ENCODE measurements around the gene MED20.

DNA sequence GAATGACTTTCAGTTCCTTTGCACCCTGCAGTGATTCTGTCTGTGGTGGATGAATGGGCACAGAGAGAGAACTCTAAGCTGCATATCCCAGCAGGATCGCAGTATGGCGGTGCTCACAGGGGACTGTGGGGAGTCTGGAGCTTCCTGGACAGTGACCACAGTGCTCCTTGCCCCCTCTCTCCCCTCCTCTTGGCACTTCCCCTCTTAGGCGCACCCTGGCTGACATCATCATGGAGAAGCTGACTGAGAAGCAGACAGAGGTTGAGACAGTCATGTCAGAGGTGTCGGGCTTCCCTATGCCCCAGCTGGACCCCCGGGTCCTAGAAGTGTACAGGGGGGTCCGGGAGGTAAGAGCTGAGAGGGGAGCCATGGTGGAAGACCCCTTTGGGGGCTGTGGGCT, 9.0 kb upstream of the MED20 start:
- TF ChIP-seq, protein P1, sequence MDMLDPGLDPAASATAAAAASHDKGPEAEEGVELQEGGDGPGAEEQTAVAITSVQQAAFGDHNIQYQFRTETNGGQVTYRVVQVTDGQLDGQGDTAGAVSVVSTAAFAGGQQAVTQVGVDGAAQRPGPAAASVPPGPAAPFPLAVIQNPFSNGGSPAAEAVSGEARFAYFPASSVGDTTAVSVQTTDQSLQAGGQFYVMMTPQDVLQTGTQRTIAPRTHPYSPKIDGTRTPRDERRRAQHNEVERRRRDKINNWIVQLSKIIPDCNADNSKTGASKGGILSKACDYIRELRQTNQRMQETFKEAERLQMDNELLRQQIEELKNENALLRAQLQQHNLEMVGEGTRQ (CRISPR knock-in tag; IDR thresholded peaks at IDR 0.05): no peak
- TF ChIP-seq, protein P2, sequence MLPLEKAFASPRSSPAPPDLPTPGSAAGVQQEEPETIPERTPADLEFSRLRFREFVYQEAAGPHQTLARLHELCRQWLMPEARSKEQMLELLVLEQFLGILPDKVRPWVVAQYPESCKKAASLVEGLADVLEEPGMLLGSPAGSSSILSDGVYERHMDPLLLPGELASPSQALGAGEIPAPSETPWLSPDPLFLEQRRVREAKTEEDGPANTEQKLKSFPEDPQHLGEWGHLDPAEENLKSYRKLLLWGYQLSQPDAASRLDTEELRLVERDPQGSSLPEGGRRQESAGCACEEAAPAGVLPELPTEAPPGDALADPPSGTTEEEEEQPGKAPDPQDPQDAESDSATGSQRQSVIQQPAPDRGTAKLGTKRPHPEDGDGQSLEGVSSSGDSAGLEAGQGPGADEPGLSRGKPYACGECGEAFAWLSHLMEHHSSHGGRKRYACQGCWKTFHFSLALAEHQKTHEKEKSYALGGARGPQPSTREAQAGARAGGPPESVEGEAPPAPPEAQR (CRISPR knock-in tag; IDR thresholded peaks at IDR 0.05): no peak
- TF ChIP-seq, protein P3, sequence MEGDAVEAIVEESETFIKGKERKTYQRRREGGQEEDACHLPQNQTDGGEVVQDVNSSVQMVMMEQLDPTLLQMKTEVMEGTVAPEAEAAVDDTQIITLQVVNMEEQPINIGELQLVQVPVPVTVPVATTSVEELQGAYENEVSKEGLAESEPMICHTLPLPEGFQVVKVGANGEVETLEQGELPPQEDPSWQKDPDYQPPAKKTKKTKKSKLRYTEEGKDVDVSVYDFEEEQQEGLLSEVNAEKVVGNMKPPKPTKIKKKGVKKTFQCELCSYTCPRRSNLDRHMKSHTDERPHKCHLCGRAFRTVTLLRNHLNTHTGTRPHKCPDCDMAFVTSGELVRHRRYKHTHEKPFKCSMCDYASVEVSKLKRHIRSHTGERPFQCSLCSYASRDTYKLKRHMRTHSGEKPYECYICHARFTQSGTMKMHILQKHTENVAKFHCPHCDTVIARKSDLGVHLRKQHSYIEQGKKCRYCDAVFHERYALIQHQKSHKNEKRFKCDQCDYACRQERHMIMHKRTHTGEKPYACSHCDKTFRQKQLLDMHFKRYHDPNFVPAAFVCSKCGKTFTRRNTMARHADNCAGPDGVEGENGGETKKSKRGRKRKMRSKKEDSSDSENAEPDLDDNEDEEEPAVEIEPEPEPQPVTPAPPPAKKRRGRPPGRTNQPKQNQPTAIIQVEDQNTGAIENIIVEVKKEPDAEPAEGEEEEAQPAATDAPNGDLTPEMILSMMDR (IDR thresholded peaks at IDR 0.05): no peak
- TF ChIP-seq, protein P4, sequence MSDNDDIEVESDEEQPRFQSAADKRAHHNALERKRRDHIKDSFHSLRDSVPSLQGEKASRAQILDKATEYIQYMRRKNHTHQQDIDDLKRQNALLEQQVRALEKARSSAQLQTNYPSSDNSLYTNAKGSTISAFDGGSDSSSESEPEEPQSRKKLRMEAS (CRISPR knock-in tag; IDR thresholded peaks at IDR 0.05): no peak
- TF ChIP-seq, protein P5, sequence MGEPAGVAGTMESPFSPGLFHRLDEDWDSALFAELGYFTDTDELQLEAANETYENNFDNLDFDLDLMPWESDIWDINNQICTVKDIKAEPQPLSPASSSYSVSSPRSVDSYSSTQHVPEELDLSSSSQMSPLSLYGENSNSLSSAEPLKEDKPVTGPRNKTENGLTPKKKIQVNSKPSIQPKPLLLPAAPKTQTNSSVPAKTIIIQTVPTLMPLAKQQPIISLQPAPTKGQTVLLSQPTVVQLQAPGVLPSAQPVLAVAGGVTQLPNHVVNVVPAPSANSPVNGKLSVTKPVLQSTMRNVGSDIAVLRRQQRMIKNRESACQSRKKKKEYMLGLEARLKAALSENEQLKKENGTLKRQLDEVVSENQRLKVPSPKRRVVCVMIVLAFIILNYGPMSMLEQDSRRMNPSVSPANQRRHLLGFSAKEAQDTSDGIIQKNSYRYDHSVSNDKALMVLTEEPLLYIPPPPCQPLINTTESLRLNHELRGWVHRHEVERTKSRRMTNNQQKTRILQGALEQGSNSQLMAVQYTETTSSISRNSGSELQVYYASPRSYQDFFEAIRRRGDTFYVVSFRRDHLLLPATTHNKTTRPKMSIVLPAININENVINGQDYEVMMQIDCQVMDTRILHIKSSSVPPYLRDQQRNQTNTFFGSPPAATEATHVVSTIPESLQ (CRISPR knock-in tag; IDR thresholded peaks at IDR 0.05): no peak
